OCI-M2 (cell line): ENCODE data around the gene EXOC4.

Experiments
- DNase-seq: peaks from one replicate; lab custom pipeline; 2025; ENCODE audit not compliant: unreplicated experiment; lab: John Stamatoyannopoulos, UW

The EXOC4 gene

DNA sequence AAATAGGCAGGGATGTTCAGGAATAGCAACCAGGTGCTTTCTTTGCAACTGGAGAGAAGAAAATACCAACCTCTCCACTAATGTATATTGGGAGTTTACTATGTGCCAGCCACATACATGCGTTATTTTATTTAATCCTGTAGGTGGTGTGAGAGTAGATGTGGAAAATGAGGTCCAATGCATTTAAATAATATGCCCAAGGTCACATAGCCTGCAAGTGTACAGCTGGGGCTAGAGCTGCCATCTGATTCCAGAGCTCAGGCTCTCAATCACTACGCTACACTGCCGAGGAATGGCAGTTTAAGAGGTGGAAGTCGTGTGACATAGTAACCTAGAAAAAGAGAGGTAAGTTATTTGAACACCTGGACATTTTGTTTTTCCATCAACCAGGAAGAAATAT lies 277.0 kb downstream of the EXOC4 start:
- DNase-seq, result no peak

DNA sequence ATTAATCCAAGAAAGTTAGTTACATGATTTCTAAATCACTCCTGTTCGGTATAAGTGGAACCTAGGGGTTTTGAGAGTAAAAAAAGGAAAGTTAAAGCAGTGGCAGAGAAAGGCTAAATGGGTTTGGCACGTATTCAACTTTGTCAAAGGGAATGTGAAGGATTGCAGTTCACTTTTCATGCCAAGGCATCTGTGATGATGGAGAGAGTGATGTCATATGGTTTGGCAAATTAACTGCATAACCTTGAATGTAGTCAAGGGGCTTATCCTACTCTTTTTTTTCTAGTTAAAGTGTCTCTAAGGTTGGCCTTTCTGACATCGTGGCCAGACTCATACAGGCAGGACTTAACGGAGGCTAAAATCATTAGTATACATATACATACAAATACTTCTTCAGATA lies 277.8 kb downstream of the EXOC4 start:
- no peak for DNase-seq

GRCh38 chr7:133534816-133535215 lies 281.9 kb downstream of the EXOC4 start:
- DNase-seq, result no peak

DNA sequence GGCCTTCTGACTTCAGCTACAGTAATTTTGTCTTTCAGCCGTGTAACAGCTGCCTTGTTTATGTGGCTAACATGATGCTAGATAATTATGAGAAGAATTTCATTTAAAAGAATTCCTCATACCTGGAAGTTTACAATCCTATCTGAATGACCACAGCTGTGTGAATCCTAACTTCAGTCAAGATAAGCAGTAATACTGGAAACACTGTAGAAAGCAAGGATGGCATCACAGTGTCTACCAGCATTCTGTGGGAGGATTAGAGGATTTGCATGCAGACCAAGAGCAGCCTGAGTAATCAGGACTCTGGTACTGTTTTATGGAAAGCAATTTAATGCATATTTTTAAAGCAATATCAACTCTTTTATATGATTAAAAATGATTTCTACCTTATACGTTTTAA lies 282.4 kb downstream of the EXOC4 start:
- DNase-seq, result no peak

DNA sequence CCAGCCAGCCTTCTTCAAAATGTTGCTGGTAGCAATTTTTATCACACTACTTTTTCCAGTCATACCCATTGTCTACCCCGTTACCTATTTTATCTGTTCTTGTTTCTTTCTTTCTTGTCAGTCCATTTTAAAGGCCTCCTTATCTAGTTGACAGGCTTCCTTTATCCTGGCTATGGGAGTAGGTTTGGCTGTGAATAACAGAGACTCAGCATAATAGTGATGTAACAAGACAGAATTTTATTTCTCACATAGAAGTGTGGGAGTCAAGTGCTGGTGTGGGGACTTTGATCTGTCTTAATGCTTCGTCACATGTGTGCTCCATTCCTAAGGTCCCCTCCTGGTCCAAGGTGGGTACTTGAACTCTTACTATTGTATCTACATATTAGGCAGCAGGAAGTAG lies 283.6 kb downstream of the EXOC4 start:
- no peak for DNase-seq

- DNase-seq, result no peak
Observed at GRCh38 chr7:133539016-133539415, 286.1 kb downstream of the EXOC4 start.

- no peak for DNase-seq
Observed at GRCh38 chr7:133540096-133540860, 287.4 kb downstream of the EXOC4 start.

DNA sequence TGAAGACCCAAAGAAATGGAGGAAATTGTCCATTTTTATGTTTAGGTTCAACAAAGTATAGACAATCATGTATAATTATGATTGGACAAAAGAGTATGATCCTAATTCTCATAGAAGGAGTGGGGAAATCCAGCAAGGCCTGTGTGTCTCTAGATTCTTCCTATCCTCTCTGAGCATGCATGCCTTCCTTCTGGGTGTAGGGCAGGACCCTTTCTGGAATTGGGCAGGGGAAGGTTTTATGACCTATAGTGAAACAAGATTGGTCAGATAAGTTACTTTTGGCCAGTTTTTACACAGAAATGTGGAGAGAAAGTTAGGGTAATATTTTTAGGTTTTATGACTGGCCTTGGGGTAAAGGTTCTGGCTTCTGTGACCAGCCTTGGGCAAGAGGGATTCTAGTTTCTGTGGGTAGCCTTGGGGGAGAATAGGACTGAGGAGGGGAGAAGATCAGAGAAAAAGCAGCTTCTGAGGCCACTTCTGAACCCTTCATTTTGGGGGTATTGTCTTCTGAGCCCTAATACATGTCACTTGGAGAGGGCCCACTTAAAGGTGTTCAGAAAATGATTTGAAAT lies 289.4 kb downstream of the EXOC4 start:
- no peak for DNase-seq

GRCh38 chr7:133543657-133544056 lies 290.8 kb downstream of the EXOC4 start:
- no peak for DNase-seq

GRCh38 chr7:133545618-133546017 lies 292.7 kb downstream of the EXOC4 start:
- no peak for DNase-seq

DNA sequence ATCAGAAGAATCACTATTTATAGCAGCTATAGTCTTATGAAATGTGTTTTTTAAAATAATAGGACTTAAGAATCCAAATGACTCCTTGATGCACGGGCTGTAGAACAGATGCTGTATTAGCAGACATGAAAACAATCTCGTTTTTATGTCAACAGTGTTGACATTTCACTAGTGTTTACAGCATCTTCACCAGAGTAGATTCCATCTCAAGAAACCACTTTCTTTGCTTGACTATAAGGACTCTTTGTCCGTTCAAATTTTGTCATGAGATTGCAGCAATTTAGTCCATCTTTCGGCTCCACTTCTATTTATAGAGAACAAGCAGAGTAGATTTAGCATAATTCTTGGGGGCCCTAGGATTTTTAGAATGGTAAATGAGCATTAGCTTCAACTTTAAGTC lies 295.1 kb downstream of the EXOC4 start:
- no peak for DNase-seq

- DNase-seq, result no peak
Observed at GRCh38 chr7:133549633-133550032, 296.8 kb downstream of the EXOC4 start.

DNA sequence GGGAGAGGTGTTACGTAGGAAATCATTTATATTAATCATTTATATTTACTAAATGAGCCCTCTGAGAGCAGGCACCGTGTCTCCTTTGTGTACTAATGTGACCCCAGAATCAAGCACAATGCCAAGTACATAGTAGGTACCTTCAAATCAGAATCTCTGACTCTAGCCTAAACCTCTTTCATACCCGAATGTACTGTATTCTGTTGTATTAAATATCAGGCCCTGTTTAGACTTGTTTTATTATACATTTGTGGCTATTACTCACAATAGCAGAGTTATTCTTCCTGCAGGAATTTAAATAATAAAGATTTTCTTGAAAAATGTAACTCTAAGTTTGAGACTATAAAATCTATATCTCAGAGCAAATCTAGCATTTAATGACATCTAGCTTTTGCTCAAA lies 297.3 kb downstream of the EXOC4 start:
- no peak for DNase-seq

- DNase-seq, result no peak
Observed at GRCh38 chr7:133550811-133551210, 297.9 kb downstream of the EXOC4 start.

- no peak for DNase-seq
Observed at GRCh38 chr7:133551466-133551865, 298.6 kb downstream of the EXOC4 start.

DNA sequence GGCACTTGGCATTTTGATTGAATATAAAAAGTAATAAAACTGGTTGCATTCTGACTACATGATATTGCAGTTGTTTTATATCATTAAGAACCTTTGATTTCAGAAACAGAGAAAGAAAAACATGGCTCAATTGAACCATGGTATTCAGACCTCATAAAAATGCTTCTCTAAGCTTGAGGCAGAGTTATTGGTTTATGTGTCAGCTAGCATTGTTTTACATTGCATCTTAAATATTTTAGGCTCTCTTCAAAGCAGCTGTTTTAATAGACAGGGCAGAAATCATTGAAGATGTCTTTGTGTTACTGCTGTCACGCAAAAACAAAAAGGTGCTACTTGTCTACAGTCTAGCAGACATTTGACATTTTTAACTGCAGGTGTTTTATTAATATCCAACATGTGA lies 299.2 kb downstream of the EXOC4 start:
- DNase-seq, result no peak

DNA sequence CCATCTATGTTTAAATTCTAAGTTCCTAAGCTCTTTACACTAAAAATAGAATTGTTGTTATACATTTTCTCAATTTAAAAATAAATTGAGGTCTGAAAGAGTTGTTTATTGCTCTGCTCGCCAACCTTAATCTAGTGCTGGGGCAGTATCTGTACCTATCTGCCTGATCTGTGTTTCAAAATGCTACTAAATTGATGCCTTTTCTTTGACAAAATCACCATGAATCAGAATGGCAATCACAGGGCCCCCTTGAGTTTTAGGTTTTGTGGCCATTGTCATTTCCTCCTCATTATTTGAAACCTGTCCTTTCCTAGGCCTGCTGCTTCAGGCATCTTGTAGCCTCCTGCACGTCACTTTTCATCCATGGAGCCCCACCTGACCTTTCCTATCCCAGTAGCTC lies 301.5 kb downstream of the EXOC4 start:
- no peak for DNase-seq

DNA sequence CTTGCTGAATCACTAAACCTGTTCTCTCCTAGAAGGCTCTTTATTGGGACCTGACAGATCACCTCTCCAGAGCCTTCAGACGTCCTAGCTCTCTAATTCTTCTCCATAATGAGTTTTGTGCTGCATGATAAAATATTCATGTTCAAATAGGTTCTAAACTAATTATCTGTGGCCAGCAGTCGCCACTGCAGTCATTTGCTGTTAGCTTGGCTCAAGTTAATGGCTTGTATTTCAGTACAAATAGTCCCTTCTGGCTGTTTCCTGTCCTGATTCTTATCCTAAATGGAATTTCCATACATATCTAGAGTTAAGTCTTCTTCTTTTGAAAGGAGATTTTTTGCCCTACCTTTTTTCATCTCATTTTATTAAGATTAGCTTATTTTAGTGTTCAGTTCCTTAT lies 303.2 kb downstream of the EXOC4 start:
- no peak for DNase-seq

GRCh38 chr7:133556553-133556952 lies 303.7 kb downstream of the EXOC4 start:
- DNase-seq, result no peak

DNA sequence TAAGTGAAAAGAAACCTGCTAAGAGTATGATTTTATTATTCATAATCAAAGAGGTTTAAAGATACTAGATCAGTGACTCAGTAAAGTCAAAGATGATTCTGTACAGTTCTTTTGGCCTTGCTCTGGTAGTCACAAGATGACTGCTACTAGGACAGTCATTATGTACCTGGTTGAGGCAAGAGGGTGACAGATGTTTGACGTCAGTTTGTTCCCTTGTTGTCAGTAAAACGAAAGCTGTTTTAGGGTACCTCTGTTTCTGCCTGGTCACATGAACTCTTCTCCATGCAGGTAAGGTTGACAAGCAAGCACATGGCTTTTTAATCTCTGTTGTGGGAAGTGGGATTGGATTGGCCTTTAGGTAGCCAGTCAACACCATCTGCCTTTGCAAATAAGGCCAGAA lies 308.0 kb downstream of the EXOC4 start:
- DNase-seq, result no peak

DNA sequence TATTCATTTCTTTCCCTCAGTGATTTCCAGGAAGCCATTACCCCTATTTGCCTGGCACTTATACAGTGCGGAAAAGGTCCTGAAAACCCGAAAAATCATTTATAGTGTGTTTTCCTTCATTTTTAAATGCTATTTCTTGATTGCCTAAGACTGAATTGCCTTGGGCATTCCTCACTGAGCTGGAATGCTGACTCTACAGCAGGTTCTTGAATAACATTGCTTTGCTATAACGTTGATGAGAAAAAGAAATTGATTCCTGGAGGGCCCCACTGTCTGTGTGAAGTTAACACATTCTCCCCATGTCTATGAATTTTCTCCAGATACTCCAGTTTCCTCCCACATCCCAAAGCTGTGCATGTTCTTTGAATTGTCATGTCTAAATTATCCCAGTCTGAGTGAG lies 308.5 kb downstream of the EXOC4 start:
- no peak for DNase-seq

DNA sequence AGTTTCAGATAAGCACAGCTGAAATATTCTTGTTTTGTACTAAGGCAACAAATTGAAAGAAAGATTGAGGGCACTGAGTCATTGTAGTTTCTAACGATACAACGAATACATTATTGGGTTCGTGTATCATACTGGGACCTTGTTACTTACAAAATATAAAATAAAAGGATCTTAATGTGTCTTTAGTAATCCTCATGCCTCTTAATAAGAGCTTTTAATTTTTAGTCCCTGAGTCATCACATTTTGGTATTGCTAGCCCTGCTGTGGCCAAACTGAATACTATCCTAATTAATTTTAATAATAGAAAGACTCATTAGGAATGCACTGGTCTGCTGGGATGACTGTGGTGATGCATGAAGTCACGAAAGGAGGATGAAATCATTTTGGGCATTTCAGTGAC lies 309.7 kb downstream of the EXOC4 start:
- no peak for DNase-seq

DNA sequence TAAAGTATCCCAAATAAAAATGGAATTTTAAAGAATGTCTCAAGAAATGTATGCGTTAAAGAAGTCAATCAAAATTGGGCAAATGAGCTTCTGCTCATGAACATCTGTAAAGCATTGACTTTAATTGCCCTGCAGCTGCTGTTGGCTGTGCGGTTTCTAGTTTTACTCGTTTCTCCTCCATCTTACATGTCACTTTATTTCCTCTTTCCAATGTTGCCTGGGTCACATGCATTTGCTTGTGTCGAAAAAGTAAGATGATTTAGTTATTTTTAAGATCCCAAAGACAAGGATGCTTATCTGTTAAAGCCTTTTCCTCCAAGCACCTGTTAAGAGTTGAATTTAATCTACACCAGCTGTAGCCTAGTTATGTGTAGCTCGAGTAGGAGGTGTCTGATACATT lies 310.4 kb downstream of the EXOC4 start:
- DNase-seq, result no peak
